Suppressor macrophage treated with lipopolysaccharide for 1 hour (primary cell): ENCODE results near the gene AIF1.

ENCODE experiments used
- DNase-seq, 3 donors: peaks; one replicate each; pipeline ENCODE4 v3.0.0-alpha.2; 2020 to 2022

Gene AIF1

GRCh38 chr6:31620586-31621319 lies 5.7 kb downstream of the AIF1 start, which contains the start of gene PRRC2A:
Gene PRRC2A, plus strand, starts transcription at chr6:31620715. Its CDS starts 2,075 bp downstream, at chr6:31622790.
- DNase-seq, result peak in 2 of 3 donors; percentile 66 to 97

- DNase-seq, result no peak
Observed at GRCh38 chr6:31621320-31621939, 6.4 kb downstream of the AIF1 start.

GRCh38 chr6:31621991-31622390 lies 7.0 kb downstream of the AIF1 start:
- no peak for DNase-seq

GRCh38 chr6:31622684-31623091 lies 7.7 kb downstream of the AIF1 start:
- DNase-seq, result peak; percentile 38 to 49 (median 47)

- no peak for DNase-seq
Observed at GRCh38 chr6:31624070-31624469, 9.0 kb downstream of the AIF1 start.

- DNase-seq, result no peak
Observed at GRCh38 chr6:31626952-31627351, 11.9 kb downstream of the AIF1 start.

GRCh38 chr6:31627690-31628287 lies 12.8 kb downstream of the AIF1 start:
- no peak for DNase-seq

- no peak for DNase-seq
Observed at GRCh38 chr6:31629014-31629413, 14.0 kb downstream of the AIF1 start.

- DNase-seq, result no peak
Observed at GRCh38 chr6:31630177-31630934, 15.3 kb downstream of the AIF1 start.

GRCh38 chr6:31631209-31631608 lies 16.2 kb downstream of the AIF1 start:
- no peak for DNase-seq

- DNase-seq, result no peak
Observed at GRCh38 chr6:31631681-31632278, 16.7 kb downstream of the AIF1 start.

GRCh38 chr6:31632279-31632946 lies 17.4 kb downstream of the AIF1 start:
- DNase-seq, result no peak

GRCh38 chr6:31633447-31633846 lies 18.4 kb downstream of the AIF1 start:
- DNase-seq, result no peak

GRCh38 chr6:31634131-31634530 lies 19.1 kb downstream of the AIF1 start:
- DNase-seq, result no peak

- DNase-seq, result no peak
Observed at GRCh38 chr6:31634969-31635575, 20.0 kb downstream of the AIF1 start.

- no peak for DNase-seq
Observed at GRCh38 chr6:31636698-31637596, 21.9 kb downstream of the AIF1 start.

GRCh38 chr6:31639043-31639442 lies 24.0 kb downstream of the AIF1 start:
- DNase-seq, result no peak

- DNase-seq, result peak in 2 of 3 donors; percentile 24 to 47
Observed at GRCh38 chr6:31639449-31639861, 24.4 kb downstream of the AIF1 start.

GRCh38 chr6:31640612-31641011 lies 25.6 kb downstream of the AIF1 start:
- DNase-seq, result no peak

- DNase-seq, result no peak
Observed at GRCh38 chr6:31641370-31641769, 26.3 kb downstream of the AIF1 start.
